Parathyroid adenoma (tissue), 2 donors: Measurements from ENCODE around the gene TESMIN.

Source experiments
- H2AFZ ChIP-seq: fragments of 300-600 bp; sonication (generic); one replicate; pipeline ENCODE4 v1.7.0; 2017; ENCODE audit warnings: antibody characterized with exemption, mild to moderate bottlenecking
- H3K27ac ChIP-seq: fragments of 300-600 bp; sonication (generic); one replicate; pipeline ENCODE4 v1.7.0; 2017
- H3K27me3 ChIP-seq: fragments of 300-600 bp; sonication (generic); one replicate; pipeline ENCODE4 v1.7.0; 2017; ENCODE audit warnings: low read length; ENCODE audit not compliant: control insufficient read depth, insufficient read depth
- H3K36me3 ChIP-seq: fragments of 300-600 bp; sonication (generic); one replicate; pipeline ENCODE4 v1.7.0; 2017; ENCODE audit warnings: low read length; ENCODE audit not compliant: control insufficient read depth, insufficient read depth
- H3K4me1 ChIP-seq: fragments of 300-600 bp; sonication (generic); one replicate; pipeline ENCODE4 v1.7.0; 2017; ENCODE audit warnings: control low read depth
- H3K4me2 ChIP-seq: fragments of 300-600 bp; sonication (generic); one replicate; pipeline ENCODE4 v1.7.0; 2017; ENCODE audit warnings: low read length
- H3K4me3 ChIP-seq: fragments of 300-600 bp; sonication (generic); one replicate; pipeline ENCODE4 v1.7.0; 2017; ENCODE audit warnings: low read depth, low read length
- H3K79me2 ChIP-seq: fragments of 300-600 bp; sonication (generic); one replicate; pipeline ENCODE4 v1.7.0; 2017; ENCODE audit warnings: control low read depth
- H3K9ac ChIP-seq: fragments of 300-600 bp; sonication (generic); one replicate; pipeline ENCODE4 v1.7.0; 2017; ENCODE audit warnings: mild to moderate bottlenecking
- H3K9me3 ChIP-seq: fragments of 300-600 bp; sonication (generic); one replicate; pipeline ENCODE4 v1.7.0; 2017; ENCODE audit warnings: low read length; ENCODE audit not compliant: control insufficient read depth
- CTCF ChIP-seq: fragments of 300-600 bp; sonication (generic); IDR thresholded peaks from one replicate; pipeline ENCODE4 v1.7.0; 2017; ENCODE audit warnings: antibody characterized with exemption, mild to moderate bottlenecking
- donor health status: primary hyperparathyroidism.

Gene TESMIN

DNA sequence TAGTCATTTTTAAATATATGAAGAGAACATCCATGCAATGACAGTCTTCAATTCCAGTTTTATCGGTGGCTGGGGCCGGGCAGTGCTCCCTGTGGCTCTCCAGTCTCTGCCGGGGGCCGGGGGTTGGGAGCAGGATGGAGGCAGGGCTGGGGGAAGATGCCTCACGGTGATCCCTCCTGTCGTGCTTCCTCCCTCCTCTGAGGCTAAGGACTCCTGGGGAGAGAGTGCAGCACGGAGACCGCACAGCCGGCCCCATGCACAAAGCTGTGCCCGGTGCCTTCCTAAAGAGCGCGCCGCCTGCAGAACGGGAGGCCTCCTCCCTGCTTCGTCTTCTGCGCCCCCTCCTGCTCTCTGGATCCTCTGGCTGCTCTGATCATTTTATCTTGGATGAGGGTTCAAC is 46.4 kb downstream of the TESMIN start:
- no peaks in the 10 kb centered on the region for H3K36me3 ChIP-seq
- H3K9me3 ChIP-seq: no peaks in the 10 kb centered on the region
- no peak overlapping the region for H3K27ac ChIP-seq
- no peaks in the 10 kb centered on the region for H3K4me1 ChIP-seq
- H3K79me2 ChIP-seq: no peaks in the 10 kb centered on the region
- no peaks in the 10 kb centered on the region for H3K27me3 ChIP-seq
- H2AFZ ChIP-seq: no peak overlapping the region
- no peak overlapping the region for H3K4me3 ChIP-seq
- TF ChIP-seq CTCF: no peak
- no peak overlapping the region for H3K4me2 ChIP-seq
- H3K9ac ChIP-seq: no peak overlapping the region

- H3K9ac ChIP-seq: no peak overlapping the region
- no peak for TF ChIP-seq CTCF
- no peak overlapping the region for H3K4me3 ChIP-seq
- no peak overlapping the region for H2AFZ ChIP-seq
- no peak overlapping the region for H3K4me2 ChIP-seq
- H3K4me1 ChIP-seq: no peaks in the 10 kb centered on the region
- H3K9me3 ChIP-seq: no peaks in the 10 kb centered on the region
- no peaks in the 10 kb centered on the region for H3K36me3 ChIP-seq
- no peaks in the 10 kb centered on the region for H3K27me3 ChIP-seq
- no peak overlapping the region for H3K27ac ChIP-seq
- H3K79me2 ChIP-seq: no peaks in the 10 kb centered on the region
Measured at GRCh38 chr11:68698993-68699392, 52.3 kb downstream of the TESMIN start.

GRCh38 chr11:68695531-68695930 is 55.8 kb downstream of the TESMIN start:
- Histone ChIP-seq H3K36me3 (no peaks in the 10 kb centered on the region), H3K27me3 (no peaks in the 10 kb centered on the region), H3K9ac (no peak overlapping the region), H3K9me3 (no peaks in the 10 kb centered on the region), H3K27ac (no peak overlapping the region), H3K79me2 (no peaks in the 10 kb centered on the region), H3K4me3 (no peak overlapping the region), H3K4me1 (no peaks in the 10 kb centered on the region), H3K4me2 (no peak overlapping the region), H2AFZ (no peak overlapping the region)
- TF ChIP-seq CTCF: no peak

- H3K9ac ChIP-seq: no peak overlapping the region
- H3K4me1 ChIP-seq: no peaks in the 10 kb centered on the region
- H3K27me3 ChIP-seq: no peaks in the 10 kb centered on the region
- no peak overlapping the region for H3K27ac ChIP-seq
- no peak overlapping the region for H2AFZ ChIP-seq
- H3K9me3 ChIP-seq: no peaks in the 10 kb centered on the region
- H3K79me2 ChIP-seq: no peaks in the 10 kb centered on the region
- TF ChIP-seq CTCF: no peak
- H3K4me3 ChIP-seq: no peak overlapping the region
- no peaks in the 10 kb centered on the region for H3K36me3 ChIP-seq
- no peak overlapping the region for H3K4me2 ChIP-seq
Measured at GRCh38 chr11:68694431-68695297, 56.7 kb downstream of the TESMIN start.

DNA sequence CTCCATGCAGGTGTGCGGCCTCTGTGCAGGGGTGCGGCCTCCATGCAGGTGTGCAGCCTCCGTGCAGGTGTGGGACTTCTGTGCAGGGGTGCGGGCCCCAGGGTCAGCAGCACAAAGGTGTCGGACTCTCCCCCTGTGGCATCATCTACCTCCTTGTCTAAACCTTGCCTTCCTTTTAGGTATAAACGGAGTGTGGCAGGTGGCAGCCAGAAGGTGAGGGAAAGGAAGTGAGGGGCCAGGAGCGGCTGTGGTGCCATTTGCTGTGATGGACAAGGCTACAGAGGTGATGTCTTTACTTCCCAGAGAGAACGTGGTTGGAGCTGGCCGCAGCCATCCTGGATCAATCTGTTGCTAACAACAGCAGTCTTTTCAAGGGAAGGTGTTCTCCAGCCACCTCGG is 57.8 kb downstream of the TESMIN start:
- Histone ChIP-seq H3K4me1 (no peaks in the 10 kb centered on the region), H3K27me3 (no peaks in the 10 kb centered on the region), H3K4me2 (no peak overlapping the region), H3K4me3 (no peak overlapping the region), H3K79me2 (no peaks in the 10 kb centered on the region), H3K9ac (no peak overlapping the region), H3K9me3 (no peaks in the 10 kb centered on the region), H3K36me3 (no peaks in the 10 kb centered on the region), H3K27ac (no peak overlapping the region), H2AFZ (no peak overlapping the region)
- no peak for TF ChIP-seq CTCF
